ENCODE results near the gene MFSD12. TPM values are rescaled to one million over a fixed set of nuclear protein-coding genes. Genes with fewer than 3 reads are reported as not detected.
A peak's percentile ranks its signal among the peaks of the same experiment; 100 is the strongest.
"Not testable (repeated sequence)": the region's sequence is repeated elsewhere in the genome, so short reads cannot be mapped to it uniquely, and the experiment has no call there.

MFSD12 gene
- total RNA-seq, 1 experiment from 2014 or later: 105 TPM

GRCh38 chr19:3522421-3523360 lies 34.7 kb downstream of the MFSD12 start:
- DNase-seq (ENCODE audit: low read depth): no peak

GRCh38 chr19:3521104-3521445 lies 36.3 kb downstream of the MFSD12 start:
- DNase-seq (ENCODE audit: low read depth): no peak

GRCh38 chr19:3520166-3521103 lies 37.0 kb downstream of the MFSD12 start:
- no peak for DNase-seq (ENCODE audit: low read depth)

GRCh38 chr19:3519126-3519525 lies 38.3 kb downstream of the MFSD12 start:
- no peak for DNase-seq (ENCODE audit: low read depth)

- DNase-seq (ENCODE audit: low read depth): no peak
Measured at GRCh38 chr19:3518659-3519058, 38.7 kb downstream of the MFSD12 start.

GRCh38 chr19:3518255-3518654 lies 39.1 kb downstream of the MFSD12 start:
- no peak for DNase-seq (ENCODE audit: low read depth)

GRCh38 chr19:3517638-3518037 lies 39.7 kb downstream of the MFSD12 start:
- no peak for DNase-seq (ENCODE audit: low read depth)

GRCh38 chr19:3516675-3517207 lies 40.6 kb downstream of the MFSD12 start:
- peak; percentile 52 for DNase-seq (ENCODE audit: low read depth)

- no peak for DNase-seq (ENCODE audit: low read depth)
Measured at GRCh38 chr19:3515891-3516422, 41.4 kb downstream of the MFSD12 start.

GRCh38 chr19:3514930-3515329 lies 42.5 kb downstream of the MFSD12 start:
- no peak for DNase-seq (ENCODE audit: low read depth)

GRCh38 chr19:3513229-3514140 lies 43.9 kb downstream of the MFSD12 start:
- DNase-seq (ENCODE audit: low read depth): no peak

GRCh38 chr19:3512562-3513228 lies 44.7 kb downstream of the MFSD12 start:
- DNase-seq (ENCODE audit: low read depth): no peak

GRCh38 chr19:3511506-3512251 lies 45.7 kb downstream of the MFSD12 start:
- DNase-seq (ENCODE audit: low read depth): no peak

- no peak for DNase-seq (ENCODE audit: low read depth)
Measured at GRCh38 chr19:3510727-3511126, 46.7 kb downstream of the MFSD12 start.

GRCh38 chr19:3509566-3509989 lies 47.8 kb downstream of the MFSD12 start:
- peak; percentile 92 for DNase-seq (ENCODE audit: low read depth)

- DNase-seq (ENCODE audit: low read depth): peak; percentile 49
Measured at GRCh38 chr19:3508771-3509535, 48.4 kb downstream of the MFSD12 start.

- DNase-seq (ENCODE audit: low read depth): not testable (repeated sequence)
Measured at GRCh38 chr19:3508121-3508661, 49.2 kb downstream of the MFSD12 start.

GRCh38 chr19:3507371-3508120 lies 49.8 kb downstream of the MFSD12 start:
- DNase-seq (ENCODE audit: low read depth): no peak
